ENCODE measurements around the gene GNPTG. TPM values are rescaled to one million over a fixed set of nuclear protein-coding genes. Genes with fewer than 3 reads are reported as not detected.

The GNPTG gene
- total and polyA plus RNA-seq, 5 donors from 2014 or later = 43.2 to 51.3 (median 44.5) TPM

GRCh38 chr16:1310832-1311200 is 40.9 kb upstream of the GNPTG start:
- H3K27me3 Mint-ChIP-seq = peaks cover 5% of the 10 kb centered on the region
- H3K9me3 Mint-ChIP-seq = peaks cover 0 to 1% (median 0%) of the 10 kb centered on the region in 7 donors
- no peak for ATAC-seq (ENCODE audit: low read depth in 2 of 2)
- peaks cover 12% of the 10 kb centered on the region for H3K36me3 Mint-ChIP-seq
- peaks cover 4 to 44% (median 17%) of the 10 kb centered on the region in 4 donors for H3K4me1 Mint-ChIP-seq
- H3K27ac Mint-ChIP-seq = peak overlapping the region; percentile 88 to 99 (median 98)
- Histone ChIP-seq H3K9me3 (ENCODE audit: control insufficient read depth in 2 of 2, low read length in 2 of 2) (no peaks in the 10 kb centered on the region), H3K36me3 (ENCODE audit: control insufficient read depth, insufficient read depth, low read length) (peaks cover 26% of the 10 kb centered on the region), H3K27ac (ENCODE audit: insufficient read depth, low read length, poor library complexity, severe bottlenecking) (peak overlapping the region; percentile 64), H3K4me1 (ENCODE audit: control insufficient read depth, insufficient read depth, low read length, poor library complexity, severe bottlenecking) (peaks cover 41% of the 10 kb centered on the region), H3K4me3 (ENCODE audit: low read depth, low read length) (peak overlapping the region; percentile 96), H3K27me3 (ENCODE audit: control insufficient read depth, insufficient read depth, low read length) (no peaks in the 10 kb centered on the region)
- H3K4me3 Mint-ChIP-seq = peak overlapping the region; percentile 93 to 98 (median 96)
- DNase-seq = peak in 2 of 3 donors; percentile 32 to 71

GRCh38 chr16:1311212-1311737 is 40.5 kb upstream of the GNPTG start:
- H3K27me3 ChIP-seq (ENCODE audit: control insufficient read depth, insufficient read depth, low read length) = no peaks in the 10 kb centered on the region
- peaks cover 17% of the 10 kb centered on the region for H3K36me3 Mint-ChIP-seq
- peak overlapping the region; percentile 93 to 98 (median 96) for H3K4me3 Mint-ChIP-seq
- H3K4me3 ChIP-seq (ENCODE audit: low read depth, low read length) = peak overlapping the region; percentile 96
- peaks cover 5% of the 10 kb centered on the region for H3K27me3 Mint-ChIP-seq
- DNase-seq (no peak), ATAC-seq (ENCODE audit: low read depth in 2 of 2) (no peak)
- H3K4me1 Mint-ChIP-seq = peaks cover 4 to 43% (median 17%) of the 10 kb centered on the region in 4 donors
- H3K27ac ChIP-seq (ENCODE audit: insufficient read depth, low read length, poor library complexity, severe bottlenecking) = peak overlapping the region; percentile 64
- peaks cover 40% of the 10 kb centered on the region for H3K4me1 ChIP-seq (ENCODE audit: control insufficient read depth, insufficient read depth, low read length, poor library complexity, severe bottlenecking)
- H3K27ac Mint-ChIP-seq = peak overlapping the region; percentile 43 to 99 (median 88)
- H3K9me3 Mint-ChIP-seq = peaks cover 0 to 1% (median 0%) of the 10 kb centered on the region in 7 donors
- peaks cover 30% of the 10 kb centered on the region for H3K36me3 ChIP-seq (ENCODE audit: control insufficient read depth, insufficient read depth, low read length)
- H3K9me3 ChIP-seq (ENCODE audit: control insufficient read depth in 2 of 2, low read length in 2 of 2) = no peaks in the 10 kb centered on the region

DNA sequence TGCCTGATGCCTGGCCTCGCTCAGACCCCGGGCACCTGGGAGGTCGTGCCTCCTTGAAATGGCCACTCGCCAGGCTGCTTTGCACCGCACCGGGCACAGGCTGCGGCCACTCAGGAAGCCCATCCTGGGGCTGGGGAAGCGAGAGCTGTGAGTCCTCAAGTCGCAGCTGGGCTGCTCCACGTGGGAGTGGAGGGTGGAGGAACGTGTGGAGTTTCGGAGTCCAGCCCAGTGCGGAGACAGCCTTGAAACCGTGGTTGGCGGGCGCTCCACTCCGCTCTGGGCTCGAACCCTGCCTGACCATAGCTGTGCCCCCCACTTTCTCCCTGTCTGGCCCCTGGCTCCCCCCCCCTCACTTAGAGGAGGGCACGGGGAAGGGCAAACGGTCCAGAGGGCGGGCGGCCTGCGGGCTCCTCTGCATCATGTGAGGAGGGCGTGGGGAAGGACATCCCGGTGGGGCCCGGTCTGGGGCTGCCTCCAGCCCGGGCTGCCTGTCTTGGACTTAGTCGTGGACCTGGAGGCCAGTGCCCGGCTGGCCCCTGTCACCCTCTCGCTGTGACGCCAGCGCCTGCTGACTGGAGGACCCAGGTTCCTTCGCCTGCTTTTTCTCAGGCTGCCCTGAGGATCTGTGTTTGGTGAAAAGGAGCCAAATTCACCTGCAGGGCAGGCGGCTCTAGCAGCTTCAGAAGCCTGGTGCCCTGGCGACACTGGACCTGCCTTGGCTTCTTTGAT is 39.8 kb upstream of the GNPTG start:
- peaks cover 4 to 40% (median 16%) of the 10 kb centered on the region in 4 donors for H3K4me1 Mint-ChIP-seq
- peaks cover 37% of the 10 kb centered on the region for H3K36me3 ChIP-seq (ENCODE audit: control insufficient read depth, insufficient read depth, low read length)
- no peaks in the 10 kb centered on the region for H3K9me3 ChIP-seq (ENCODE audit: control insufficient read depth in 2 of 2, low read length in 2 of 2)
- H3K27me3 Mint-ChIP-seq = peaks cover 5% of the 10 kb centered on the region
- H3K27ac Mint-ChIP-seq = peak overlapping the region in 1 of 3 donors; percentile 43
- H3K36me3 Mint-ChIP-seq = peaks cover 22% of the 10 kb centered on the region
- H3K4me1 ChIP-seq (ENCODE audit: control insufficient read depth, insufficient read depth, low read length, poor library complexity, severe bottlenecking) = peaks cover 40% of the 10 kb centered on the region
- no peaks in the 10 kb centered on the region for H3K27me3 ChIP-seq (ENCODE audit: control insufficient read depth, insufficient read depth, low read length)
- ATAC-seq (ENCODE audit: low read depth in 2 of 2) (no peak), DNase-seq (no peak)
- H3K4me3 Mint-ChIP-seq = peak overlapping the region in 3 of 4 donors; percentile 93 to 97 (median 94)
- H3K4me3 ChIP-seq (ENCODE audit: low read depth, low read length) = peak overlapping the region; percentile 96
- no peak overlapping the region for H3K27ac ChIP-seq (ENCODE audit: insufficient read depth, low read length, poor library complexity, severe bottlenecking)
- H3K9me3 Mint-ChIP-seq = peaks cover 0 to 1% (median 0%) of the 10 kb centered on the region in 7 donors

DNA sequence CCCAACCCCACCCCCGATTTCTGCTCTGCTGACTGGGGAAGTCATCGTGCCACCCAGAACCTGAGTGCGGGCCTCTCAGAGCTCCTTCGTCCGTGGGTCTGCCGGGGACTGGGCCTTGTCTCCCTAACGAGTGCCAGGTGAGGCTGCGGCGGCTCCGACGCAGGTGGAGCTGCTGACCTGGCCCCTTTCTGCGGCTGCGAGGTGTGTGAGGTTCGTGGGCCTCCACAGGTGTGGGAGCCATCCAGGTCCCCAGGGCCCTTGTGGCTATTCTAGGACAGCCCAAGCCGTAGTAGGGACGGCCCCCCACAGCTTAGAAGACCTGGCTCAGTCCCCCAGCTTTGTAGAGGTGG is 39.3 kb upstream of the GNPTG start:
- Mint-ChIP-seq H3K27me3 (peaks cover 5% of the 10 kb centered on the region), H3K36me3 (peaks cover 22% of the 10 kb centered on the region), H3K4me1 (peaks cover 4 to 41% (median 16%) of the 10 kb centered on the region in 4 donors), H3K9me3 (peaks cover 0 to 1% (median 0%) of the 10 kb centered on the region in 7 donors), H3K4me3 (peak overlapping the region; percentile 41 to 84 (median 60)), H3K27ac (no peak overlapping the region)
- Histone ChIP-seq H3K4me3 (ENCODE audit: low read depth, low read length) (no peak overlapping the region), H3K27ac (ENCODE audit: insufficient read depth, low read length, poor library complexity, severe bottlenecking) (no peak overlapping the region), H3K36me3 (ENCODE audit: control insufficient read depth, insufficient read depth, low read length) (peaks cover 42% of the 10 kb centered on the region), H3K9me3 (ENCODE audit: control insufficient read depth in 2 of 2, low read length in 2 of 2) (no peaks in the 10 kb centered on the region), H3K27me3 (ENCODE audit: control insufficient read depth, insufficient read depth, low read length) (no peaks in the 10 kb centered on the region), H3K4me1 (ENCODE audit: control insufficient read depth, insufficient read depth, low read length, poor library complexity, severe bottlenecking) (peaks cover 40% of the 10 kb centered on the region)
- DNase-seq = no peak
- ATAC-seq (ENCODE audit: low read depth in 2 of 2) = no peak

DNA sequence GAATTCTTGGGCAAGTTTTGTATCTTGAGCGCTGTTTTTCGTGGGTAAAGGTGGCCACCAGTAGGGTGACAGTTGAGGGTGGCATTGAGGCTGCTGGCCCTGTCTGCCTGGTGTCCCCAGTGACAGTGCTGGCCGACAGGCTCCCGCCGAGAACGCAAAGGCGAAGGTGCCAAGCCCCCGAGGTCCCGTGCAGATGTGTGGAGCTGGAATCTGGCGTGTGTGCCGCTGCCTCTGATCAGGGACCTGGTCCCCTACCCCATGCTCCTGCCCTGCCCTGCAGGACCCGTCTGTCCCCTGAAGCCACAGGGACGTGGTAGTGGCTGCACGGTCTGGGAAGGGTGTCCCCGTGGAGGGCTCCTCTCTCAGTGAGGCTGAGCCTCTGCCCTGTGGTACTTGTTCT is 38.8 kb upstream of the GNPTG start:
- Mint-ChIP-seq H3K4me3 (peak overlapping the region; percentile 41 to 84 (median 66)), H3K4me1 (peaks cover 4 to 45% (median 16%) of the 10 kb centered on the region in 4 donors), H3K27ac (no peak overlapping the region), H3K27me3 (peaks cover 5% of the 10 kb centered on the region), H3K9me3 (peaks cover 0 to 1% (median 0%) of the 10 kb centered on the region in 7 donors), H3K36me3 (peaks cover 26% of the 10 kb centered on the region)
- Histone ChIP-seq H3K27ac (ENCODE audit: insufficient read depth, low read length, poor library complexity, severe bottlenecking) (no peak overlapping the region), H3K27me3 (ENCODE audit: control insufficient read depth, insufficient read depth, low read length) (no peaks in the 10 kb centered on the region), H3K9me3 (ENCODE audit: control insufficient read depth in 2 of 2, low read length in 2 of 2) (no peaks in the 10 kb centered on the region), H3K4me3 (ENCODE audit: low read depth, low read length) (no peak overlapping the region), H3K4me1 (ENCODE audit: control insufficient read depth, insufficient read depth, low read length, poor library complexity, severe bottlenecking) (peaks cover 40% of the 10 kb centered on the region), H3K36me3 (ENCODE audit: control insufficient read depth, insufficient read depth, low read length) (peaks cover 47% of the 10 kb centered on the region)
- DNase-seq (no peak), ATAC-seq (ENCODE audit: low read depth in 2 of 2) (no peak)

DNA sequence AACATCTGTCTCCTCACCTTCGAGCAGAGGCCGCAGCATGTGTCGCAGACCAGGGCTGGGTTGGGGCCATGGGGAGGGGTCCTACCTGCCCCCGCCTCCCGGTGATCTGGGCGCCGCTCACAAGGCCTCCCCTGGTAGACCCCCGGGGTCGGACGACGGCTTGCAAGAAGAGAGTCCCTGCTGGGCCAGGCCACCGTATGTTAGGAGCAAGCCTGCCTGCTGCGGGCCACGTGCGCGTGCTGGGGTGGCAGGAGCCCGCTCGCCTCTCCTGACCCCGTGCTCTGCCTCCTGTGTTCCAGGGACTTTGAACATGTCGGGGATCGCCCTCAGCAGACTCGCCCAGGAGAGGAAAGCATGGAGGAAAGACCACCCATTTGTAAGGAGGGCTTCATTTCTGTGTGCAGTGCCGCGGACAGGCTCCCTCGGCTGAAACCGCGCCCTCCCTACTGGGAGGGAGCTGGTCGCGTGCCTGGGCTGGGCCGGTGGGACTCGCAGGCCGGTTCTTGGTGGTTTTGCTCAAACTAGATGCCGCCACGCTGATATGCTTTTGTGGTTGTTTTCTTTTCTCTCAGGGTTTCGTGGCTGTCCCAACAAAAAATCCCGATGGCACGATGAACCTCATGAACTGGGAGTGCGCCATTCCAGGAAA is 37.9 kb upstream of the GNPTG start:
- DNase-seq (no peak), ATAC-seq (ENCODE audit: low read depth in 2 of 2) (no peak)
- H3K36me3 ChIP-seq (ENCODE audit: control insufficient read depth, insufficient read depth, low read length) = peaks cover 56% of the 10 kb centered on the region
- no peaks in the 10 kb centered on the region for H3K9me3 ChIP-seq (ENCODE audit: control insufficient read depth in 2 of 2, low read length in 2 of 2)
- Mint-ChIP-seq H3K4me3 (peak overlapping the region in 1 of 4 donors; percentile 60), H3K27me3 (peaks cover 4% of the 10 kb centered on the region), H3K4me1 (peaks cover 4 to 41% (median 18%) of the 10 kb centered on the region in 4 donors), H3K9me3 (peaks cover 0 to 1% (median 0%) of the 10 kb centered on the region in 7 donors), H3K27ac (no peak overlapping the region), H3K36me3 (peaks cover 32% of the 10 kb centered on the region)
- H3K4me3 ChIP-seq (ENCODE audit: low read depth, low read length) = no peak overlapping the region
- H3K27ac ChIP-seq (ENCODE audit: insufficient read depth, low read length, poor library complexity, severe bottlenecking) = no peak overlapping the region
- H3K4me1 ChIP-seq (ENCODE audit: control insufficient read depth, insufficient read depth, low read length, poor library complexity, severe bottlenecking) = peaks cover 40% of the 10 kb centered on the region
- H3K27me3 ChIP-seq (ENCODE audit: control insufficient read depth, insufficient read depth, low read length) = no peaks in the 10 kb centered on the region

GRCh38 chr16:1314399-1315068 is 37.2 kb upstream of the GNPTG start:
- Histone ChIP-seq H3K9me3 (ENCODE audit: control insufficient read depth in 2 of 2, low read length in 2 of 2) (no peaks in the 10 kb centered on the region), H3K4me1 (ENCODE audit: control insufficient read depth, insufficient read depth, low read length, poor library complexity, severe bottlenecking) (peaks cover 40% of the 10 kb centered on the region), H3K27ac (ENCODE audit: insufficient read depth, low read length, poor library complexity, severe bottlenecking) (no peak overlapping the region), H3K4me3 (ENCODE audit: low read depth, low read length) (no peak overlapping the region), H3K36me3 (ENCODE audit: control insufficient read depth, insufficient read depth, low read length) (peaks cover 62% of the 10 kb centered on the region), H3K27me3 (ENCODE audit: control insufficient read depth, insufficient read depth, low read length) (no peaks in the 10 kb centered on the region)
- no peaks in the 10 kb centered on the region for H3K27me3 Mint-ChIP-seq
- H3K4me3 Mint-ChIP-seq = peak overlapping the region in 2 of 4 donors; percentile 32 to 60
- no peak for ATAC-seq (ENCODE audit: low read depth in 2 of 2)
- H3K36me3 Mint-ChIP-seq = peaks cover 36% of the 10 kb centered on the region
- peaks cover 0 to 1% (median 0%) of the 10 kb centered on the region in 7 donors for H3K9me3 Mint-ChIP-seq
- DNase-seq = no peak
- H3K27ac Mint-ChIP-seq = no peak overlapping the region
- H3K4me1 Mint-ChIP-seq = peaks cover 4 to 40% (median 16%) of the 10 kb centered on the region in 4 donors
